Testis (tissue), 3 donors: ENCODE measurements around the gene GPT2. TPM values are rescaled to one million over a fixed set of nuclear protein-coding genes. Genes with fewer than 3 reads are reported as not detected.
"Not testable (repeated sequence)": the region's sequence is repeated elsewhere in the genome, so short reads cannot be mapped to it uniquely, and the experiment has no call there.

Source experiments
- DNase-seq: peaks from one replicate; pipeline ENCODE4 v3.0.0-alpha.2; 2019
- H3K27ac ChIP-seq, 2 donors: fragments of 200-600 bp; sonication (generic); one replicate each; pipeline ENCODE4 v1.5.1; 2019
- H3K27me3 ChIP-seq: fragments of 200-600 bp; sonication (generic); one replicate; pipeline ENCODE4 v1.5.1; 2019
- H3K36me3 ChIP-seq: fragments of 200-600 bp; sonication (generic); one replicate; pipeline ENCODE4 v1.5.1; 2017; ENCODE audit warnings: low read depth; ENCODE audit errors: missing control alignments
- H3K4me1 ChIP-seq: fragments of 200-600 bp; sonication (generic); one replicate; pipeline ENCODE4 v1.5.1; 2019
- H3K4me3 ChIP-seq, 2 donors: fragments of 200-600 bp; sonication (generic); one replicate each; pipeline ENCODE4 v1.5.1; 2017 to 2019
- H3K9me3 ChIP-seq: fragments of 200-600 bp; sonication (generic); one replicate; pipeline ENCODE4 v1.5.1; 2017
- POLR2A ChIP-seq: fragments of 450-650 bp; IDR thresholded peaks from one replicate; pipeline ENCODE4 v1.6.1; 2017; ENCODE audit warnings: antibody characterized with exemption, mild to moderate bottlenecking, moderate library complexity
- WGBS, 2 donors: methylation state at CpG; one replicate each; pipeline ENCODE4 v1.1.5; 2018; 5-methylcytosine and 5-hydroxymethylcytosine counted together
- intact Hi-C: fragments of 100-400 bp; cut with DNase I; formaldehyde crosslinking; loops from one replicate; pipeline ENCODE4 v1.15.1; 2023; ENCODE audit warnings: low total_unique reads
- polyA plus RNA-seq: library from polyadenylated mRNA; stranded (reverse); fragments of 350-450 nt; fragmentation: Illumina TruSeq; extraction: RNeasy Lipid Tissue Mini Kit (QIAGEN cat#74804); gene quantifications from one replicate; pipeline ENCODE4 v1.2.3, GENCODE V29; 2014; ENCODE audit warnings: low read depth, low replicate concordance; ENCODE audit not compliant: insufficient read depth
- total RNA-seq, 2 donors: library from RNA; depleted of rRNA; stranded (reverse); fragments of >200 nt; gene quantifications; one replicate each; pipeline ENCODE4 v1.2.3, GENCODE V29; 2016
- TF ChIP-seq, protein P1 (sequence below), 3 experiments: fragments of 450-650 bp in 2 of 3; fragments of 200-600 bp in 1 of 3; sonication (generic) in 1 of 3; IDR thresholded peaks; one replicate each; pipeline ENCODE4 v1.5.1; 2016 to 2019; ENCODE audit warnings: antibody characterized with exemption in 3 of 3, mild to moderate bottlenecking in 2 of 3, moderate library complexity in 1 of 3

The GPT2 gene
- total and polyA plus RNA-seq, 3 donors from 2014 or later = 38.8 to 80.6 (median 46.6) TPM

DNA sequence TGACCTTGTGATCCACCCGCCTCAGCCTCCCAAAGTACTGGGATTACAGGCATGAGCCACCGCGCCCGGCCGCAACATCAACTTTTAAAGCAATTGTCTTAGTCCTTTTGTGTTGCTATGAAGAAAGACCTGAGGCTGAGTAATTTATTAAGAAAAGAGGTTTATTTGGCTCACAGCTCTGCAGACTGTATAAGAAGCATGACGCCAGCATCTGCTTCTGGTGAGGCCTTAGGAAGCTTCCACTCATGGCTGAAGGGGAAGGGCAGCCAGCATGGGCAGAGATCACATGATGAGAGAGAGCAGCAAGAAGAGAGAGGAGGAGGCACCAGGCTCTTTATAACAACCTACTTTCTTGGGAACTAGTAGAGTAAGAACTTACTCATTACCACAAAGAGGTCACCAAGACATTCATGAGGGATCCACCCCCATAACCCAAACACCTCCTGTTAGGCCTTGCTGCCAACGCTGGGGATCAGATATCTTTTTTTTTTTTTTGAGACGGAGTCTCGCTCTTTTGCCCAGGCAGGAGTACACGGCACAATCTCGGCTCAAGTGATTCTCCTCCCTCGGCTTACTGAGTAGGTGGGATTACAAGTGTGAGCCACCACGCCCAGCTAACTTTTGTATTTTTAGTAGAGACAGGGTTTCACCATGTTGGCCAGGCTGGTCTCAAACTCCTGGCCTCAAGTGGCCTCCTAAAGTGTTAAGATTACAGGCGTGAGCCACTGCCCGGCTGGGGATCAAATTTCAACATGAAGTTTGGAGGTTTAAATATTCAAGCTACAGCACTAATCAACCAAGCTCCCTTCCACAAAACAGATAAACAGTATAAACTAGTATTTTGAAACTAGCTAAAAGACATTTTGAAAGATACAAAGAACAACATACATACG, 21.4 kb upstream of the GPT2 start:
- TF ChIP-seq, protein P1, sequence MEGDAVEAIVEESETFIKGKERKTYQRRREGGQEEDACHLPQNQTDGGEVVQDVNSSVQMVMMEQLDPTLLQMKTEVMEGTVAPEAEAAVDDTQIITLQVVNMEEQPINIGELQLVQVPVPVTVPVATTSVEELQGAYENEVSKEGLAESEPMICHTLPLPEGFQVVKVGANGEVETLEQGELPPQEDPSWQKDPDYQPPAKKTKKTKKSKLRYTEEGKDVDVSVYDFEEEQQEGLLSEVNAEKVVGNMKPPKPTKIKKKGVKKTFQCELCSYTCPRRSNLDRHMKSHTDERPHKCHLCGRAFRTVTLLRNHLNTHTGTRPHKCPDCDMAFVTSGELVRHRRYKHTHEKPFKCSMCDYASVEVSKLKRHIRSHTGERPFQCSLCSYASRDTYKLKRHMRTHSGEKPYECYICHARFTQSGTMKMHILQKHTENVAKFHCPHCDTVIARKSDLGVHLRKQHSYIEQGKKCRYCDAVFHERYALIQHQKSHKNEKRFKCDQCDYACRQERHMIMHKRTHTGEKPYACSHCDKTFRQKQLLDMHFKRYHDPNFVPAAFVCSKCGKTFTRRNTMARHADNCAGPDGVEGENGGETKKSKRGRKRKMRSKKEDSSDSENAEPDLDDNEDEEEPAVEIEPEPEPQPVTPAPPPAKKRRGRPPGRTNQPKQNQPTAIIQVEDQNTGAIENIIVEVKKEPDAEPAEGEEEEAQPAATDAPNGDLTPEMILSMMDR (IDR thresholded peaks at IDR 0.05) = no peak
- no peak for TF ChIP-seq POLR2A
- no peak for DNase-seq
- 81% methylated on average over 16 of the region's 16 CpGs for WGBS, 2 donors
- H3K27me3 ChIP-seq = no peaks in the 10 kb centered on the region
- H3K4me3 ChIP-seq = no peak overlapping the region
- H3K9me3 ChIP-seq = no peaks in the 10 kb centered on the region
- H3K27ac ChIP-seq = no peak overlapping the region
- no peaks in the 10 kb centered on the region for H3K4me1 ChIP-seq
- no peaks in the 10 kb centered on the region for H3K36me3 ChIP-seq
- intact Hi-C loops = no loop called here

DNA sequence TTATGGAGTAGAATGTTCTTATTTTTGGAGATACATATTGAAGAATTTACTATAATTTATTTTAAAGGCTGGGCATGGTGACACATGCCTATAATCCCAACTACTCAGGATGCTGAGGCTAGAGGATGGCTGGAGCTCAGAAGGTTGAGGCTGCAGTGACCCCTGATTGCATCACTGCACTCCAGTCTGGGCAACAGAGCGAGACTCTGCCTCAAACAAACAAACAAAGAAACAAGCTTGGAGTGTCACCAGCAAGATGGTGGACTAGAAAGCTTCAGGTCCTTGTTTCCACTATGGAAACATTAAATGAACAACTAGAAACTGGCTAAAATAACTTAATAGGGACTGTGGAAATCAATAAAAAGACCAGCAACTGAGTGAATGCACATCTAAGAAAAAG, 17.9 kb upstream of the GPT2 start:
- H3K9me3 ChIP-seq = no peaks in the 10 kb centered on the region
- DNase-seq = no peak
- H3K4me3 ChIP-seq = no peak overlapping the region
- H3K27me3 ChIP-seq = no peaks in the 10 kb centered on the region
- TF ChIP-seq POLR2A = no peak
- TF ChIP-seq, protein P1 (IDR thresholded peaks at IDR 0.05) = no peak
- intact Hi-C loops = no loop called here
- no peaks in the 10 kb centered on the region for H3K36me3 ChIP-seq
- no peak overlapping the region for H3K27ac ChIP-seq
- no peaks in the 10 kb centered on the region for H3K4me1 ChIP-seq
- WGBS, 2 donors = 85 to 93% methylated on average over 1 of the region's 1 CpG

DNA sequence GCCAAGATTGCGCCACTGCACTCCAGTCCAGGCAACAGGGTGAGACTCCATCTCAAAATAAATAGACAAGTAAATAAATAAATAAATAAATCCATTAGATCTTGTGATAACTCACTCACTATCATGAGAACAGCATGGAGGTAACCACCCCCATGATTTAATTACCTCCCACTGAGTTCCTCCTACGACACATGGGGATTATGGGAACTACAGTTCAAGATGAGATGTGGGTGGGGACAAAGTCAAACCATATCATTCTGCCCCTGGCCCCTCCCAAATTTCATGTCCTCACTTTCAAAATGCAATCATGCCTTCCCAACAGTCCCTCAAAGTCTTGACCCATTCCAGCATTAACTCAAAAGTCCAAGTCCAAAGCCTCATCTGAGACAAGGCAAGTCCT, 16.7 kb upstream of the GPT2 start:
- DNase-seq, H3K4me3 ChIP-seq, H3K4me1 ChIP-seq, H3K27me3 ChIP-seq, H3K27ac ChIP-seq, intact Hi-C loops, H3K36me3 ChIP-seq, H3K9me3 ChIP-seq: not testable (repeated sequence)
- 94 to 97% methylated on average over 2 of the region's 2 CpGs for WGBS, 2 donors

DNA sequence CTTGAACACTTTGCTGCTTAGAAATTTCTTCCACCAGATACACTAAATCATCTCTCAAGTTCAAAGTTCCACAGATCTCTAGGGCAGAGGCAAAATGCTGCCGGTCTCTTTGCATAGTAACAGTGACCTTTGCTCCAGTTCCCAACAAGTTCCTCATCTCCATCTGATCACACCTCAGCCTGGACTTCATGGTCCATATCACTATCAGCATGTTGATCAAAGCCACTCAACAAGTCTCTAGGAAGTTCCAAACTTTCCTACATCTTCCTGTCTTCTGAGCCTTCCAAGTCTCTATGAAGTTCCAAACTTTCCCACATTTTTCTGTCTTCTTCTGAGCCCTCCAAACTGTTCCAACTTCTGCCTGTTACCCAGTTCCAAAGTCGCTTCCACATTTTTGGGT, 15.3 kb upstream of the GPT2 start:
- H3K36me3 ChIP-seq, intact Hi-C loops, H3K27ac ChIP-seq: not testable (repeated sequence)

DNA sequence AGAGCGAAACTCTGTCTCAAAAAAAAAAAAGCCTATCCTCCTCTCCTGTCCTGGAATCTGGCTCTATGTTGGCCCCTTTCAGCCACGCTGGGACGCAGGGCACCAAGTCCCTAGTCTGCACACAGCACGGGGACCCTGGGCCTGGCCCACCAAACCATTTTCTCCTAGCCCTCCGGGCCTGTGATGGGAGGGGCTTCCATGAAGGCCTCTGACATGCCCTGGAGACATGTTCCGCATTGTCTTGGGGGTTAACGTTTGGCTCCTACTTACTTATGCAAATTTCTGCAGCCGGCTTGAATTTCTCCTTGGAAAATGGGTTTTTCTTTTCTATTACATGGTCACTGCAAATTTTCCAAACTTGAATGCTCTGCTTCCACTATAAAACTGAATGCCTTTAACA, 12.6 kb upstream of the GPT2 start:
- Histone ChIP-seq H3K36me3 (no peaks in the 10 kb centered on the region), H3K27me3 (no peaks in the 10 kb centered on the region), H3K4me3 (no peak overlapping the region), H3K4me1 (no peaks in the 10 kb centered on the region), H3K27ac (no peak overlapping the region), H3K9me3 (no peaks in the 10 kb centered on the region)
- TF ChIP-seq POLR2A = no peak
- TF ChIP-seq, protein P1 (IDR thresholded peaks at IDR 0.05) = no peak
- intact Hi-C loops = no loop called here
- 88 to 93% methylated on average over 8 of the region's 8 CpGs for WGBS, 2 donors
- DNase-seq = no peak

More for the DNA sequence above, 15.3 kb upstream of the GPT2 start:
- H3K4me1 ChIP-seq, H3K9me3 ChIP-seq, DNase-seq, H3K27me3 ChIP-seq, H3K4me3 ChIP-seq: not testable (repeated sequence)
- 75 to 86% methylated on average over 2 of the region's 2 CpGs for WGBS, 2 donors

DNA sequence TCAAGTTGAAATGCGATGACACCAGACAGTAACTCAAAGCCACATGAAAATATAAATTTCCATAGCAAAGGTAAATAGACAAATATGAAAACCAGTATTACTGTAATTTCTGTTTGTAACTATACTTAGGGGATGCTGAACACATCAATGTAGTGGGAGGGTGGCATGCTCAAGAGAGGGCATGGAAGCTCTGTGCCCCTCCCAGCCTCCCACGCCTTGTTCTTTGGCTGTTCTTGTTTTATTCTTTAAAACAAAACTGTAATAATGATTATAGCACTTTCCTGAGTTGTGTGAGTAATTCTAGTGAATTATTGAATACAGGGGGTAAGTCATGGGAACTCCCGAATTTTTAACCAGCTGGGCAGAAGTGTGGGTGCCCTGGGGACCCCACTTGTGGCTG, 11.0 kb upstream of the GPT2 start:
- TF ChIP-seq POLR2A = no peak
- TF ChIP-seq, protein P1 (IDR thresholded peaks at IDR 0.05) = no peak
- intact Hi-C loops = no loop called here

More for the DNA sequence above, 11.0 kb upstream of the GPT2 start:
- DNase-seq = no peak
- Histone ChIP-seq H3K9me3 (no peaks in the 10 kb centered on the region), H3K27me3 (no peaks in the 10 kb centered on the region), H3K4me1 (no peaks in the 10 kb centered on the region), H3K4me3 (no peak overlapping the region), H3K36me3 (no peaks in the 10 kb centered on the region), H3K27ac (no peak overlapping the region)
- WGBS, 2 donors = 91 to 93% methylated on average over 3 of the region's 3 CpGs
